Upper lobe of left lung (tissue), 4 donors: ENCODE results near the gene FAM111B.

ENCODE experiments used
- EP300 ChIP-seq, 4 donors: sonication (generic); formaldehyde crosslinking; IDR thresholded peaks; one replicate each; pipeline ENCODE4 v1.5.1; 2017; ENCODE audit warnings: antibody characterized with exemption in 4 of 4, control low read depth in 2 of 4
- POLR2AphosphoS5 ChIP-seq, 2 donors: sonication (generic); formaldehyde crosslinking; IDR thresholded peaks; one replicate each; pipeline ENCODE4 v1.5.1; 2017; ENCODE audit warnings: antibody characterized with exemption in 2 of 2
- TF ChIP-seq, protein P1 (sequence below), 6 experiments: fragments of 450-650 bp in 4 of 6; fragments of 200-600 bp in 2 of 6; sonication (generic) in 2 of 6; IDR thresholded peaks; one replicate each; pipeline ENCODE4 v1.5.1; 2016 to 2019; ENCODE audit warnings: antibody characterized with exemption in 6 of 6

DNA sequence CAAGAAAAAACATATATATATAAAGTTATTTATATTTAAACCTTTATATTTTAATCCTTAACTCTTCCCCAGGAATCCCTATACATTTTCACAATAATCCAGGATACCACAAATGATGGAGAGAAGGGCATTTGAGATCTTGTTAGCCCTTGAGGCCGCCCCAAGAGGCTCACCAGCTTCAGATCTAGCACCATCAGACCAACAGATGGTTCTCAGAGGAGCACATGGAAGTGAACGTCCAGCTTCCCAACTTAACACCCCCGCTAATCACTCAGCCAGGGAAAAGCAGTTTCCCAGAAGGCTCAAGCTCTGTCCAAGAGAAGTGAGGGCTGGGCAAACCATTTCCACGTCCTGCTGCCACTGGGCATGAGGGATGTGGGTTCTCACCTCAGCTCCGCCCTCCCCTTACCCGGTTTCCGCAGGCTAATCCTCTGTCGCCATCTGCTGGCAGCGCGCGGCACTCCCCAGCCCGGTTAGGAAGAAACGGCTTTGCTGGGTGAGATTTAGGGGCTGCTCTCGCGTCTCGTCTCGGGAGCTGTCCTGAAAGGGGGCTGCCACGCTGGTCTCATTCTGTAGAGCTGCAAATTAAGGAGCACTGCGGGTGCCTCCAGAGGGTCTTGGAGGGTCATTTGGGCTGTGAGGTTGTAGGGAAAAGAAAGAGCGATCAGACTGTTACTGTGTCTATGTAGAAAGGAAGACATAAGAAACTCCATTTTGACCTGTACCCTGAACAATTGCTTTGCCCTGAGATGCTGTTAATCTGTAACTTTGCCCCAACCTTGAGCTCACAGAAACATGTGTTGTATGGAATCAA is 28.8 kb downstream of the FAM111B start:
- TF ChIP-seq, protein P1, sequence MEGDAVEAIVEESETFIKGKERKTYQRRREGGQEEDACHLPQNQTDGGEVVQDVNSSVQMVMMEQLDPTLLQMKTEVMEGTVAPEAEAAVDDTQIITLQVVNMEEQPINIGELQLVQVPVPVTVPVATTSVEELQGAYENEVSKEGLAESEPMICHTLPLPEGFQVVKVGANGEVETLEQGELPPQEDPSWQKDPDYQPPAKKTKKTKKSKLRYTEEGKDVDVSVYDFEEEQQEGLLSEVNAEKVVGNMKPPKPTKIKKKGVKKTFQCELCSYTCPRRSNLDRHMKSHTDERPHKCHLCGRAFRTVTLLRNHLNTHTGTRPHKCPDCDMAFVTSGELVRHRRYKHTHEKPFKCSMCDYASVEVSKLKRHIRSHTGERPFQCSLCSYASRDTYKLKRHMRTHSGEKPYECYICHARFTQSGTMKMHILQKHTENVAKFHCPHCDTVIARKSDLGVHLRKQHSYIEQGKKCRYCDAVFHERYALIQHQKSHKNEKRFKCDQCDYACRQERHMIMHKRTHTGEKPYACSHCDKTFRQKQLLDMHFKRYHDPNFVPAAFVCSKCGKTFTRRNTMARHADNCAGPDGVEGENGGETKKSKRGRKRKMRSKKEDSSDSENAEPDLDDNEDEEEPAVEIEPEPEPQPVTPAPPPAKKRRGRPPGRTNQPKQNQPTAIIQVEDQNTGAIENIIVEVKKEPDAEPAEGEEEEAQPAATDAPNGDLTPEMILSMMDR (IDR thresholded peaks at IDR 0.05): peak; percentile 85 to 95 (median 94)
- TF ChIP-seq EP300 (IDR thresholded peaks at IDR 0.05) (no peak), POLR2AphosphoS5 (IDR thresholded peaks at IDR 0.05) (no peak)
